Measurements from ENCODE around the gene KRT73. TPM values are rescaled to one million over a fixed set of nuclear protein-coding genes. Genes with fewer than 3 reads are reported as not detected.
A peak's percentile ranks its signal among the peaks of the same experiment; 100 is the strongest.

KRT73 gene
- total RNA-seq, 1 donor from 2014 or later, result not detected

GRCh38 chr12:52630008-52630500 is 11.7 kb upstream of the KRT73 start:
- Mint-ChIP-seq H3K4me1 (no peaks in the 10 kb centered on the region), H3K27me3 (ENCODE audit: low read depth) (peaks cover 87% of the 10 kb centered on the region), H3K36me3 (no peaks in the 10 kb centered on the region), H3K27ac (no peak overlapping the region), H3K9me3 (no peaks in the 10 kb centered on the region), H3K4me3 (no peak overlapping the region)
- no peak for TF ChIP-seq CTCF (IDR thresholded peaks at IDR 0.05; ENCODE audit: unreplicated experiment)
- DNase-seq (ENCODE audit: low spot score in 2 of 2, unreplicated experiment in 2 of 2), result no peak

GRCh38 chr12:52629281-52630007 is 11.1 kb upstream of the KRT73 start:
- TF ChIP-seq CTCF (IDR thresholded peaks at IDR 0.05; ENCODE audit: unreplicated experiment), result no peak
- Mint-ChIP-seq H3K9me3 (no peaks in the 10 kb centered on the region), H3K4me3 (no peak overlapping the region), H3K27ac (no peak overlapping the region), H3K36me3 (no peaks in the 10 kb centered on the region), H3K27me3 (ENCODE audit: low read depth) (peaks cover 90% of the 10 kb centered on the region), H3K4me1 (no peaks in the 10 kb centered on the region)
- no peak for DNase-seq (ENCODE audit: low spot score in 2 of 2, unreplicated experiment in 2 of 2)

- Mint-ChIP-seq H3K36me3 (no peaks in the 10 kb centered on the region), H3K27me3 (ENCODE audit: low read depth) (peaks cover 89% of the 10 kb centered on the region), H3K9me3 (no peaks in the 10 kb centered on the region), H3K4me1 (no peaks in the 10 kb centered on the region), H3K27ac (no peak overlapping the region), H3K4me3 (no peak overlapping the region)
- TF ChIP-seq CTCF (IDR thresholded peaks at IDR 0.05; ENCODE audit: unreplicated experiment), result no peak
- peak in 1 of 2 experiments; percentile 26 for DNase-seq (ENCODE audit: low spot score in 2 of 2, unreplicated experiment in 2 of 2)
Observed at GRCh38 chr12:52628841-52629240, 10.5 kb upstream of the KRT73 start.

- Mint-ChIP-seq H3K9me3 (peaks cover 2% of the 10 kb centered on the region), H3K4me1 (no peaks in the 10 kb centered on the region), H3K27ac (no peak overlapping the region), H3K4me3 (no peak overlapping the region), H3K27me3 (ENCODE audit: low read depth) (peaks cover 88% of the 10 kb centered on the region), H3K36me3 (no peaks in the 10 kb centered on the region)
- no peak for DNase-seq (ENCODE audit: low spot score in 2 of 2, unreplicated experiment in 2 of 2)
- no peak for TF ChIP-seq CTCF (IDR thresholded peaks at IDR 0.05; ENCODE audit: unreplicated experiment)
Observed at GRCh38 chr12:52628111-52628507, 9.8 kb upstream of the KRT73 start.

- Mint-ChIP-seq H3K36me3 (no peaks in the 10 kb centered on the region), H3K9me3 (peaks cover 7% of the 10 kb centered on the region), H3K27ac (no peak overlapping the region), H3K27me3 (ENCODE audit: low read depth) (peaks cover 88% of the 10 kb centered on the region), H3K4me3 (no peak overlapping the region), H3K4me1 (no peaks in the 10 kb centered on the region)
- TF ChIP-seq CTCF (IDR thresholded peaks at IDR 0.05; ENCODE audit: unreplicated experiment), result no peak
- no peak for DNase-seq (ENCODE audit: low spot score in 2 of 2, unreplicated experiment in 2 of 2)
Observed at GRCh38 chr12:52627395-52628110, 9.2 kb upstream of the KRT73 start.

Measured in mesothelial cell of epicardium (in vitro differentiated cells).